Ramos (cell line): ENCODE results near the gene MGAT5.

Experiments
- in situ Hi-C: fragments of 300-500 bp; cut with MboI; formaldehyde crosslinking; loops from one replicate; pipeline ENCODE4 v1.14.3; 2022; ENCODE audit warnings: low sequenced_read_pairs; ENCODE audit not compliant: unreplicated experiment

MGAT5 gene

DNA sequence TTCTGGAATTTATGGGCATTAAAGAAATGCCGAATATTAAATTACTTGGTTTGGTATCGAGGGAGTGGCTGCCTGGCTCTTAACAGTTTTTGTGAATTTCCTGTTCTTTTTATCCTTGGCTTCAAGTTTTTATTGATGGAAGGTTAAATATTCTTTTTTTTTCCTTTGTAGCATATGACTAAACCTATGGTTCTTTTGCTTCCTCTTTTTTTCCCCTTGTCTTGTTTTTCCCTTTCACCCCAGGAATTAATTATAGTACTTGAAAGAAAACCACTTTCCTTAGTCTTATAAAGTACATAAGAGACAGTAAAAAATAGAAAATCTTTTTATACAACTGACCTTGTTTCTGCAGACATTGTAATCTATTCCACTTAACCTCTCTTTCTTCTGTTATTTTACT is 42.4 kb downstream of the MGAT5 start:
- in situ Hi-C loops, result no loop called here

- in situ Hi-C loops, result no loop called here
Measured at GRCh38 chr2:134299334-134299733, 45.5 kb downstream of the MGAT5 start.

DNA sequence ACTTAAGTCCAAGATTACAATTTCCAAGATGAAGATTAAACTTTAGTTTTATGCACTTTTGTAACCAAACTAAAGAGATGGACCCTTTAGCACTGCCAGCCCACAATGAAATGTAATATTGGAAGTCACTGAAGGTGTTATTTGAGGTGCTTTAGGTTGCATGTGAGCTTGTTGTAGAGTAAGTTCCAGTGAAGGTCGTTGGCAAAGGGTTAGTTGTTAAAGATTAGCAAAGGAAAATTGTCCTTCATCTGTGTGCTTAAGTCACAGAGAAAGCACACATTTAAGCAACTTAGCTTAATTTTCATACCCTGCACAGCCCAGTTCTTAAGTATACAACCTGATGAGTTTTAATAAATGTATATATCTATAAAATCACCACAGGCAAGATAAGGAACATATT is 46.7 kb downstream of the MGAT5 start:
- in situ Hi-C loops, result no loop called here

GRCh38 chr2:134301099-134301927 is 47.4 kb downstream of the MGAT5 start:
- in situ Hi-C loops, result no loop called here

DNA sequence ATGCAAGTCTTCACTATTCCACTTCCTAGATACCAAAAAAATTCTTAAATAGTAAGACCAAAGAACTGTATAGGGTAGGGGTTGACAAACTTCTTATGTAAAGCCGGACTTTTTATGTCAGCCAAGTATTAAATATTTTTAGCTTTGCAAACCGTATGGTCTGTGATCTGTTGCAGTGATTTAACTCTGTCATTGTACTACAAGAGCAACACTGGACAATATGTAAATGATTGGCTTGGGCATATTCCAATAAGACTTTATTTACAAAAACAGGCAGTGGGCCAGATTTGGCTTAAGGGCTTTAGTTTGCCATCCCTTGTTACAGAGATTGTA is 48.0 kb downstream of the MGAT5 start:
- in situ Hi-C loops, result no loop called here

DNA sequence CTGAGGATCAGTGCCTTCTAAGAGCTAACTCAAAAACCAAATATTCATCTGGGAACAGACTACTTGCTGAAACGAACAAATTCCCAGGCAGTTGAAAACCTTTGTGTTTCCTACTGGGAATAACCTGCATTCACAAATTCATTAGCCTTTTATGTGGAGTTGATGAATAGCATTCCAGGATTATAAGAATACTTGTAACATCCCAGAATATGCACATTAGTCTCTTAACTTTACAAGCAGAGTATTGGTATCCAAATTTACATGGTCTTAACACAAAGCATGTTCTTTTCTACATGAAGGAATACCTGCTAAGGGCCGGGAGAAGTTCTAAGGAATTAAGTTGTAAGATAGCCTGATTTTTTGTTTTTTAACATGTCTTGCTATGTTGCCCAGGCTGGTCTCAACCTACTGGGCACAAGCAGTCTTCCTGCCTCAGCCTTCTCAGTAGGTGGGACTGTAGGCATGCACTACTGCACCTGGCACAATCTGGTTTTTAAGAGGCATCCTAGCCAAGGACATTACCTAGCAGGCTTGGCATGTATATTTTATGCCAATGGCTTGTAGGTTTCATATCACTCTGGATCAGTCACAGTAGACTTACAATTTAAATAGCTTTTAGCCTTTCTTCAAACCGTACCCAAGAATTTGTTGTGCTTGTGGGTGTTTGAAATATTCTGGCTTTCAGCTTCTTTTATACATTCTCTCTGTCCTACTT is 50.7 kb downstream of the MGAT5 start:
- in situ Hi-C loops, result no loop called here

DNA sequence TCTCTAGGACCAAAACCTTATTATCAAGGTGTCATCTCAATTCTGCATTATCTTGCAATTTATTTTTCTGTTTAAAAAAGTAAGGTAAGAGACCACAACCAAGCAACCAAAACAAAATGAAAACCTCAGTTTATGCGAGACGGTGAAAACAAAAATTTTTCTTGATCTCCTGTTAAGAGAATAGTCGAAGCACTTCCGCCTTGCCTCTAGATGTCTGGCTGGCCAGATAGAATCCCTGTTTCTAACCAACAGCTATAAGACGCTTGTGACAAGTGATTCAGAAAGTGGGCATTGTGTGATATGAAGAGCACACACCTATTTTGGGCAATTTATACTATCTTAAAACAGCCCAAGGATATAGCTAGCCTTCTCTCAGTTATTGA is 51.2 kb downstream of the MGAT5 start:
- in situ Hi-C loops, result no loop called here

GRCh38 chr2:134306521-134306920 is 52.6 kb downstream of the MGAT5 start:
- in situ Hi-C loops, result no loop called here

DNA sequence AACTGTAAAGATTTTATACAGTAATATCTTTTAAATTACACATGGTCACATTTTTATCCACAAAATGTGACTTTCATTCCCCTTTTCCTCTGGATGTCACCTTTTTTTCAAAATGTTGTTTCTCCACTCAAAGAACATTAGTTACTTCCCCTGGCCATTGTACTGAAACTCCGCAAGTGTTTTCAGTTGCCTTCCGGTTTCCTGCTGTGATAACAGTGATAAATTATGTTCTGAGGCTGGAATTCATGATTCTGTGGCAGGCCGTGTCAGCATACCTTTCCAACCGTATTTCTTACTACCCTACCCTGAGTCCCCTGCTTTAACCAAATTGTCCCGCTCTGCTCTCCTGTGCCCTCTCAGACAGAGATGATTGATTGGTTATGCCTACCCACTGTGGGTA is 53.5 kb downstream of the MGAT5 start:
- in situ Hi-C loops, result no loop called here

- in situ Hi-C loops, result no loop called here
Measured at GRCh38 chr2:134308474-134309385, 54.9 kb downstream of the MGAT5 start.

GRCh38 chr2:134310107-134311079 is 56.5 kb downstream of the MGAT5 start:
- in situ Hi-C loops, result no loop called here

GRCh38 chr2:134312482-134312881 is 58.6 kb downstream of the MGAT5 start:
- in situ Hi-C loops, result no loop called here

- in situ Hi-C loops, result no loop called here
Measured at GRCh38 chr2:134314202-134314601, 60.3 kb downstream of the MGAT5 start.

GRCh38 chr2:134314681-134315368 is 61.0 kb downstream of the MGAT5 start:
- in situ Hi-C loops, result no loop called here

DNA sequence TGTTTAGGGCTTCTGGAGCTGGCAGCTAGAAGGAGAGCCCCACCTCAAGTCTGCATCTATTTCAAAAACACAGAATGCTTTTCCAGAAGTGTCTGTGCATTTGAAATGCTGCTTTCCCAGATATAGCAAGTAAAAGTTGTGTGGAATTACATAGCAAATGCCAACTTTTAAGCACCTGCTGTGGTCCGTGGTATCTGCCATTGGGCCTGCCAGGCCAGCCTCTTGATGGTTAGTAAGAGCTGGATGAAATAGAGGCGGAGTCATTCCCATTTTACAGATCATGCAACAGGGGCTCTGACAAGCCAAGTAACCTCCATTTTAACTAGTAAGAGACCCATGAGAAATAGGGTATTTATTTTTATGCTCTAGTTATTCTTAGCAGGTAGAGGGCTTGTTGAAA is 61.6 kb downstream of the MGAT5 start:
- in situ Hi-C loops, result no loop called here

DNA sequence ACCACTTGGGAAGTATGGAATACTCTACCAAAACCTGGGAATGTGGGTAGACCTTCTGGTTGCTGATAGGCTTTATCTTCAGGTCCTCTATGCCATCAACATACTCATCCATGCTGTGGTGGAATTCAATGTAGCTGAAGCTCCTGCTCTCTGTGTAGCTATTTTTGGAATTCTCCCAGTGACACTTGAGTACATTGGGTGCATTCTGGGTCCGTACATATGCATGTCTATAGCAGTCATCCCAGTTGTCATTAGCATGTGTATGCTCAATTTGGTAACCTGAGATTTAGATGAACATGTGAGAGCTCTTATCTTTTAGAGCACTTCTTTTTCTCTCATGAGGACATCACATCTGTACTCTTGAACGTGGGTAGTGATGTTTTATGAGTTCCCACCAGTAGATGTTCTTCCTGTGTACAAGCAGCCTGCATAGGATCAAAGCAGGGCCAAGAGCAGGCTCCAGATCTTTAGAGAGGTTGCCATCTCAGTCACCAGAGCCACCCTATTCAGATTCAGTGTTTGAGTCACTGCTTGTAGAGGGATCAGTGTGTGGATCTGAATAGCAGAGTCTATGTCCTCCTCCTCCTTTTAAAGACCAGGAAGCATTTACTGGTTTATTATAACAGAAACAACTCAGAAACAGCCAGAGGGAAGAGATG is 65.9 kb downstream of the MGAT5 start:
- in situ Hi-C loops, result no loop called here

DNA sequence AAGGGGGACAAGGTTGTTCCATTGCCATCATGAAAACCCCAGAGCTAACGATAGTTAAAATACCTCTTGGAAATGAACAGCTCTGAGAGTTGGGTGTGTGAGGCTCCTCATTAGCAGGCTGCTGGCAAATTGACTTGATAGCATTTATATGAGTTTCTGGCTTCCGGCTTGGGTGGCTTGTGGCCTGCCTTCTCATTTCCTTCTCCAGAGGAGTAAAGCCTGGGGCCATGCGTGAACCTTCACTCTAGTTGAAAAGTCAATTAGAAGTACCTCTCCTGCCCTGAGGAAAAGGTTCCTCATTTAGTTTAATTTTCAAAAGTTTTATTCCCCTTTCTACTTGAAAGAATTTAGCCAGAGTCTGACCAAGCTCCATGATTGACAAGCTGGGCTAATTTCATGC is 67.1 kb downstream of the MGAT5 start:
- in situ Hi-C loops, result no loop called here

- in situ Hi-C loops, result no loop called here
Measured at GRCh38 chr2:134323777-134324176, 69.9 kb downstream of the MGAT5 start.

DNA sequence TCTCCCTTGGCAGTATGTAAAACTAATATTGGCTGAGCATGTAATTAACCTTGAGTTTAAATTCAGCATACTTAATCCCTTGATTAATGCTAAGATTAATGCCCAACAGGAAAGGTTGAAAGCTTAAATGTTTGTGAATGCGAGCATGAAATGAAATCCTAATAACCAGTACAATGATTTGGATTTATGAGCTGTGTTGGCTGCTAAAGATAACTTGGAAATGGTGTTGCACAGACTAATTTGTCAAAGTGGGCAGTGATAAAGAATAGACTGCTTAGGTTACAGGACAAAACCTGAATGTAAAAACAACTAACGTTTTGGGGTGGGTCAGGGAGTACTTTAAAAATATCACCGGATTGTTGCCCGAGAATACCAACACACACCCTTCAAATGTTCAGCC is 70.6 kb downstream of the MGAT5 start:
- in situ Hi-C loops, result no loop called here
